Middle frontal gyrus (tissue), 1 donor: Measurements from ENCODE around the gene GINS1.
"Not testable (repeated sequence)": the region's sequence is repeated elsewhere in the genome, so short reads cannot be mapped to it uniquely, and the experiment has no call there.

ENCODE experiments used
- DNase-seq: peaks from one replicate; pipeline ENCODE4 v3.0.0-alpha.2; 2015; ENCODE audit warnings: low spot score; ENCODE audit errors: extremely low spot score

The GINS1 gene

DNA sequence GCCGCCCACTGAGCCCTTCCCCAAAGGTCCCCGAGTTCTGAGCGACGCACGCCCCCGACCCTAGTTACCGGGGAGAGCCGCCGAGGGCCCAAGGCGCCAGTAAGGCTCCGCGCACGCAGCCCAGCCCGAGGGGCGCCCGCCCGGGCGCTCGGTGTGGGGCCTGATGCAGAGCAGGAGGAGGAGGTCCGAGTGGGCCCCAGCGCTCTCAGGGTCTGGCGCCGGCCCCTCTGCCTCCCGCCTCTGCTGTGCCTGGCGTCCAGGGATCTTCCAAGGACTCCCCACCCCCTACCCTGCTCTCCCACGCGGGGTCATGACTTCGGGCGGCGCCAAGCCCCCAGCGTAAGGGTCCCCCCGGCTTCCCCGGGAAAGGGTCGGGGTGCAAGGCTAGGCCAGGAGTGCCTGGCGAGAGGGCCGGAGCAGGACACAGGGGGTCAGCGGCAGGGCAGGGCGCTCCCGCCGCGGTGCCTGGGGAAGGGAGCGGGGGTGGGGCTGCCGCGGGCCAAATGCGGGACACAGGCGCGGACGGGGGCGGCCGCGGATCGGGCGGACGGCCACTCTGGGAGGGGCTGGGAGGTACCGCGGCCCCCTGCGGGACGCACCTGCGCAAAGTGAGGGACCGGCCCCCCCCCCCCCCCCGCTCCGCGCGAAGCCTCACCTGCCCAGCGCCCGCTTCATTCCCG, 17.5 kb upstream of the GINS1 start:
- DNase-seq, result no peak

DNA sequence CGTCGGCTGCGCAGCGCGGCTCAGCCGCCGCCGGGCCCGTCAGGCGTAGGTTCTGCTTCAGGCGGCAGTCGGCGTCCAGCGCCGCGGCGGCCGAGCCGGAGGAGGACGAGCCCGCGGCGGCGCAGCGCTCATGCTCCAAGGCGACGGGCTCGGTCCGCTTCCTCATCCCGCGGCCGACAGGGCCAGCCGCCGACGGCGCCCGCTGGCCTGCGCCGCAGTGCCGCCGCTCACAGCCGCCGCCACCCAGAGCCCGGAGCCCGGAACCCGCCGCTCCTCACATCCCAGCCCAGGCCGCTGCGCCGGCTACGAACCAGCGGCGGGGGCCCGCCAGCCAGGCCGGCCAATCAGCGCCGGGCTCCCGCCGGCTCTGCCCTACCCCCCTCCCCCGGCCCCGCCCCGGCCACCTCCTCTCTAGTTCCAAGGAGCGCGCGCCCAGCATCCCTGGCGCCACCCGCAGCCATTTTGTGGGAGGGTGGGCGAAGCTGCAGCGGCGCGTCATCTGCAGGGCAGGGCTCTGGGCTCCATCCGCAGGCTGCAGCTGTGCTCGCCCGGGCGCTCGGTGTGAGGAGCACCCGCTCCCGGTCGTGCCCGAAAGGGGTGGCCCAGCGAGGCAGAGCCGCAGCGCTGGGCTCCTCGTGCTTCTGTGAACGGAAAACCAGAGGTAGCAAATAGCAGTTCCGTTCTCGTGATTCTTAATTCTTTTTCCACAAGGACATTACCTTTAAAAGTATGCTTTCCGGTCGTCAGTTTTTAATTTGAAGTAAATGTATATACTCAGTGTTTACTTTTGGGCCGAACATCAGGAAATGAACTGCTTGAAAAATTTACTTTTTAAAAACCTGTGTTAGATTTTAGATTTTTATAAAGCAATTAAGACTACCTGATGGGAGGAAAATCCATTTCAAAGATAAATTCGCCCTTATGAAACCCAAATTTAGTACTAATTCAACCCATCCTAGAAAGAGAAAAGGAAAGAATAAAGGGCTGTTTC, 16.6 kb upstream of the GINS1 start, which contains the start of gene ABHD12:
ABHD12 (minus strand) TSS at position 298 of the 991 bp plus-strand sequence; CDS start at position 166, 132 bp downstream.
- peak; percentile 95 for DNase-seq

DNA sequence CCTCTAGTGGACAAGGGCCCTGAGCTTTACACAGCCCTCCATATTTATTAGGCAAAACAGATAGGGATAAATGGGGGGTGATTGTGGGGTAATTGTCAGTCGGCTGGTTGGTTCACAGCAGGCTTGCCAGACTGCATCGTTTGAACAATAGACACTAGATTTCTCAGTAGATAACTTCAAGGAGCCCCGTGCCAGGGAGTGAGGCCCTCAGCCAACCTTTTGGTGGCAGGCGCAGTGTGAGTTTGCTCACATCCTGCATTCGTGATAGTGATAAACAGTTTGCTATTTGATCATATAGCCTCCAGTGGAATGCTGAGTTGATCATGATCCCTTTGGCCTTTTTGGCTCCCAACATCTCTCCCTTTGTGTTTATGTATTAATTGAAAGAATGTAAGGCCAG, 13.2 kb upstream of the GINS1 start:
- no peak for DNase-seq

DNA sequence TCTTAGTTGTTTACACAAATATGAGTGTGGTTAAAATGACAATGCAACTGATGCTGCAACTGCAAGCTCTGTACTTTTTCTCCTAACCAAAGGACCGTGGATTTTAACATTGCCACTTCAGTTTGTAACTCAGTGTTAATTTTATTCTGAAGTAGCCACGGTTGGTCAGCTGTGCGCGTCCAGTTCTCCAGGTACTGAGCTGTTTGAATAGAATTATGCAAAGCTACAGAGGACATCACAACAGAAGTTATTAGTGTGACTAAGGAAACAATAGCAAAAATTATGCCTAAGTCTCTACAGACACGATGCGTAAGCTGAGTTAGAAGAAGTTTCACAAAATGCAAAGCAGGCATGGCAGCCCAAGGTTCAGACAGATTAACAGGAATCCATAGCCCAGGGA, 12.5 kb upstream of the GINS1 start:
- no peak for DNase-seq

DNA sequence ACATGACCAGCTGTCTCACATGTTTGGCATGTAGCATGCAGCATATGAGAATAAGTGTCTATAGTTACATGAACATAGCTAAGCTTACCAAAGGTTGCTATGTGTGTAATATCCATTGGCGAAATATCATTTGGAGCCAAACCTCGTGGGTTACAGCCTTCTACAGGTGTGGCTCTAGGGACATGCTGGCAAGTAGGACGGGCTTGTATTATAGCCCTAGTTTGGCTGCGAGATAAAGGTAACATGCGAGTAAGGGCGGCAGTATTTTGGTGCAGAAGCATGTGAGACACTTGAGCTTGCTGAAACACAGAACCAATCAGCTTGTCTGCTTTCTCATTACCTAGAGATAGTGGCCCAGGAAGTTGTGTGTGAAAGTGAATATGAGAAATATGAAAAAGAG, 10.4 kb upstream of the GINS1 start:
- no peak for DNase-seq

DNA sequence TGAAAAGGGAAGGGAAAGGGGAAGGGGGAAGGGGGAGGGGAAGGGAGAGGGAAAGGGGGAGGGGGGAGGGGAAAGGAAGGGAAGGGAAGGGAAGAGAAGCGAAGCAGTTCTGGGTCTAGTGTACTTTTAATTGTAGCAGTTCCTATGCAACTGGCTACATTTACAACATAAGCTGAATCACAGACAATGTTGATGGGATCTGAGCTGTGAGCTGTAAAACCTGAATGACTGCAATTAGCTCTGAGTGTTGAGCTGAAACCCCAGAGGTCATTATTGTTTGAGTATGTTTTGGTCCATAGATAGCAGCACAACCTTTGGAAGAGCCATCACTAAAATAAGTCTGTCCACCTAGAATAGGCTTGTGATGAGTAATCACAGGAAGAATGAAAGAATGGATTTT, 9.7 kb upstream of the GINS1 start:
- DNase-seq, result no peak

DNA sequence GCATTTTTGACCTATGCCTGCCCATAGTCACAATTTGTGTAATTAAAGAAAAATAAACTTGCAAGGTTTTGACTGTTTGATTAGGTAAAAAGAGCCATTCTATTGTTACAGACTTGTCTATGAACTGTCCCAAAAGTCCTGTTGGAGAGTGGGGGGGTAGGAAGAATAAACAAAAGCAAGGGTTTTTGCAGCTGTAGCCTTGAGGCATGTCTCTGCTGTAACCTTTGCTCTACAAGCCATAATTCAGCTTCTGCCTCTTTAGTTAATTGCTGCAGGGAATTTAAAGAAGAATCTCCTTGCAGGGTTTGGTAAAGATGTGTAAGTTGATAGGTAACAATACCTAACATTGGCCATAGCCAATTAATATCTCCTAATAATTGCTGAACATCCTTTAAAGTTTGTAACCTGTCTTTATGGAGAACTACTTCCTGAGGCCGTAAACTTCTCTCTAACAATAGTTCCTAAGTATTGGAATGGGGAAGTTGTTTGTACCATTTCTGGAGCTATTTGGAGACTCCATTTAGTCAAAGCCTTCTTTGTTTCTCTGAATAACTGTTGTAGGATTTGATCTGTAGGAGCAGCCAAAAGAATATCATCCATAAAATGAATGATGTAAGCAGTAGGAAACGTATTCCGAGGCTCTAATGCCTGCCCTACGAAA, 9.0 kb upstream of the GINS1 start:
- no peak for DNase-seq

DNA sequence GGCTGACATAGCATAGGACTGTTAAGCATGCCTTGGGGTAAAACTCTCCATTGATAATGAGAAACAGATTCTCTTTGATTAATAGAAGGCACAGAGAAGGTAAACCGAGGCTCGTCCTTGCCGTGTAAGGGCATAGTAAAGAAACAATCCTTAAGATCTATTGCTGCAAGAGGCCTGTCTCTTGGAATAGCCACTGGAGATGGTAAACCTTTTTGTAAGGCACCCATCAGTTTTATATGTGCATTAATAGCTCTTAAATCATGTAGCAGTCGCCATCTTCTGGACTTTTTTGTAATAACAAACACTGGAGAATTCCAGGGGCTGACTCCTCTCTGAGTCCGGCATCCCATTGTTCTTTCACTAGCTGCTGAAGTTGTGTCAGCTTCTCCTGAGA, 8.4 kb upstream of the GINS1 start:
- DNase-seq, result peak; percentile 73

DNA sequence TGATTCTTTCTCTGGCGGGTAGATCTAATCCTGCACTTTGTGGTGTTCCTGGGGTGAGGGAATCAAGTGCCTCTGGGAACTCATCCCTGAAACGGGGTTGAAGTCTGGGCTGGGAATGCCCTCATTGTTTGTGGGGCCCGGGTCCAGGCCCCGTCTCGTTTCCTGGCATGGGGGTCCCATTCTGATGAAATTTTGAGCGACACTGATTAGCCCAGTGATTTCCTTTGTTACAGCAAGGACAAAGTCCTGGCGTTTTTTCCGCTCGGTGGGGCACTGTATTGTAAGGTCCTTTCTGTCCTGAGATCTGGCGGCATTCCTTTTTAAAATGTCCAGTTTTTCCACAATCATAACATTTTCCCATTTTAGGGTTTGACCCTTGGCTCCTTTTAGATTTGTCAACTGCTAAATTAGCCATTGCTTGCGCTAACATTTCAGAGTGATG, 7.2 kb upstream of the GINS1 start:
- not testable (repeated sequence) for DNase-seq

DNA sequence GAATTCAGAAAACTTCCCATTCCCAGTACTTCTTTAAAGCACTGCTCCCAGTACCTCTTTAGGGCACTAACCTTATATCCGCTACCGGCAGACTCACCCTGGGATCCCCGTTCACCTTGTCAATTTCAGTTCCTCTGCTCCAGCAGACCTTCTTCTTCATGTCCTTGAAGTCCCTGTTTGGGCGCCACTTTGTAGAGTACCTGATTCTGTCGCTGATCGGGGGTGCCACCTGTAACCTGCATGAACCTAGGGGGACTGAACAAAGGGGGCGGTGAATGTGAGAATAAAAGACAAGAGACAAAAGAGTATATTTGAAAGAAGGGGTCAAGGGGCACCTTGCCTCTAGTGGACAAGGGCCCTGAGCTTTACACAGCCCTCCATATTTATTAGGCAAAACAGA, 4.9 kb upstream of the GINS1 start:
- DNase-seq, result no peak

DNA sequence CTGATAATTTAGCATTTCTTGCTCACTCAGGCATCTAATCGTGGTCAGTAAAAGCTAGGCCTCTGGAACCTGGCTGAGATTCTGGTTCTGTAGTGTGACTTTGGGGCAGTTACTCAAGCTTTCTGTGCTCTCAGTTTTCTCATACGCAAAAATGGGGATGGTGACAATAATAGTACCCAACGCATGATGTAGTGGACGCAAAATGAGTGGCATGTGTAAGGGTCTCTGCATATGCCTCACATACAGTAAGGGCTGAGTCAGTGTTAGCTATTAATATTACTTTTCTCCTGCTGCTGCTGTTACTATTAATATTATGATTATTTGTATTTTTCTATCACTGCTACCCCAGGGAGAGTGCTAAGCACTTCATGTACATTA, 686 bp downstream of the GINS1 start:
- no peak for DNase-seq

DNA sequence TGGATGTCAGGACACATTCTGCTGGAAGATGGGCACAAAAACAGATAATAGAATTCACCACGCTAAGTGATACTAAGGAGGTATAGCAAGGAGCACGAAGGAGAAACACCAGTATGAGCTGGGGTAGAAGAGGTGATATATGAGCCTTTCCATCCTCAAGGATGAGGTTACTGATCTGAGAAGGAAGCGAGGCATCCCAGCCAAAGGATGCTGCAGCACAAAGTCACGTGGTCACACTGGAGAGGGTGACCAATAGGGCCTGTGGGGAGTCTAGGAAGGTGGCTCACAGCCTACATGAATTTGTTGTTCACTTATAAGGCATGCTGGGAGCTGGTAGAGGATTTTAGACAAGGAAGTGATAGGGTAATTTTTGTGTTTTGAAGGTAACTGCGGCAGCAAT, 1.4 kb downstream of the GINS1 start:
- DNase-seq, result no peak

DNA sequence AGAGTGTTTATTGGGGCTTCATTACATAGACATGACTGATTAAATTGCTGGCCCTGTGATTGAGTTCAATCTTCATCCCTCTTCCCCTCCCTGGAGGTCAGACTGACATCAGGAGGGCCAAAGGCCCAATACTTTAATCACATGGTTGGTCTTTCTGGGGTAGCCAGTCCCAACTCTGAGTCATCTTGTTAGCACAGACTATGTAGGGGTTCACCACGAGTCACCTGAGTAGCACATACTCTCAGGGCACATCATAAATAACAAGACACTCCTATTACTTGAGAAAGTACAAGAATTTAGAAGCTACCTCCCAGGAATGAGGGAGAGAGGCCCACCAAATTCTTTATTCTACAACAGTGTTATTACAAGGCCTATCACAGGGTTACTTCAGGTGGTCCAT, 11.3 kb downstream of the GINS1 start:
- DNase-seq, result no peak

DNA sequence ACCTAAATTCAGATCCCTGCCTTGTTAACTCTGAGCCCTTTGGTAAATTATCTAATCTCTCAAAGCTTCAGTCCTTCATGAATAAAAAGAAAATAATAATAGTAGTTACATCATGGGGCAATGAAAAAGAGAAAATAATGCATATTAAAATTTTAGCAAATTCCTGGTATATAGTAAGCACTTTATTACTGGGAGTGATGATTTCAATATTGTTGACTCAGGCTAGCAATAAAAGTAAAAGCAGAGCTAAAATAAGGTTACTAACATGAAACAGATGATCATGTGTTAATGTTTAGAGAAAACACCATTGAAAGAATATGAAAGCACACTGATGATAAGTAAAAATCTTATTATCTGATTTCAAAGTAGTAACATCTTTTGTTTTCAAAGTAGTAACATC, 13.6 kb downstream of the GINS1 start:
- DNase-seq, result no peak

DNA sequence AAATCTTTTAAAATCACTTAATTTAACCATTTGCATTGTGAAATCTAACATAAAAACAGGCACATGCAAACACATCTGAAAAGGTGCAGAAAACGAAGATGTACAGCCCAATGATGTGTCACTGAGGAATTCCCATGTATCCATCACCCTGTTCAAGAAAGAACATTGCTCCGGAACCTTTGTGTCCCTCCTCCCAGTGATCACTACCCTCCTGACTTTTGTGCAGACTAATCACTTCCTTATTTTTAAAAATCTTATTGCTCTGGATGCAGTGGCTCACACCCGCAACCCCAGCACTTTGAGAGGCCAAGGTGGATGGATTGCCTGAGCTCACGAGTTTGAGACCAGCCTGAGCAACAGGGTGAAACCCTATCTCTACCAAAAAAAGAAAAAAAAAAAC, 14.6 kb downstream of the GINS1 start:
- no peak for DNase-seq

DNA sequence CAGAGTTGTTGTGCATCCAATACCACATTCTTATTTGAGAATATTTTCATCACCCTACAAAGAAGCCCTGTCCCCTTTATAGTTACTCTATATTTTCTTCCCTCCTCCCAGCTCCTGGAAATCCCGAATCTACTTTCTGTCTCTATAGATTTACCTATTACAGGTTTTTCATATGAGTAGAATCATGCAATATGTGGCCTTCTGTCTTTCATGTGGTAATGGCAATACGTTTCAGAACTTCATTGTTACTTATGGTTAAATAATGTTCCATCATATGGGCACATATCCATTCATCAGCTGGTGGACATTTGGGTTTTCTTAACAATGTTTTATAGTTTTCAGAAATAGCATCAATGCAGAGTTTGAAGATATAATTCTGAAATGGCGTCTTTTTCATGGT, 17.1 kb downstream of the GINS1 start:
- DNase-seq, result no peak

DNA sequence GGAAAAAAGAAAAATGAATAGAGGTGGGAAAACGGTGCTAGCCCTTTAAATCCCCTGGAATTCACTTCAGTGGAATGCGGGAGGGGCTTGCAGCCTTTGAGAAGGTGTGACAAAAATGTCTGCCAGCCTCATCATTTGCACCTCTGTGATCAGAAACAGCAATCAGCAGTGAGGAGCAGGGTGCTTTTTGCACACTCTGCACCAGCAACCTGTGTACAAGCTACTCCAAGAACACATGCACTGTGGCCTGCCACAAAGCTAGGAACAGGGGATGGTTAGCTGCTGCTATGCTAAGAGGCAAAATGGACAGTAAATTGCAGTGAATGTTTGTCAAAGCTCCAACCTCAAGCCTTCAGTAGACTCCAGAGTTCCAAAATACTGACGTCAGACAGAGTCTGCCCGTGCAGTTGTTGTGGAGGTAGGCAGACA, 29.7 kb downstream of the GINS1 start:
- no peak for DNase-seq

DNA sequence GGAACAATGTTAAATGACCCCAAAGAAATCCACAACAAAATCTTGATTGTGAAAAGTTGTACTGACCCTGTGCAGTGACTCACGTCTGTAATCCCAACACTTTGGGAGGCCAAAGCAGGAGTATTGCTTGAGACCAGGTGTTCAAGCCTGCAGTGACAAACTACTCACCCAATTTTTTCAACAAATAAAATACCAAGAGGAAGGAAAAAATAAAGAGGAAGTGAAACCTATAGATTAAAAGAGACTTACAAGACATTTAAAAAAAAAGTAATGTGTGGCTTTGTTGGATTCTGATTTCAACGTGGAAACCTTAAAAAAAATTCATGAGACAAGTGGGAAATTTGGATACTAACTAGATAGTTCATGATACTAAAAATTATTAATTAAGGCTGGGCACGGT, 31.9 kb downstream of the GINS1 start:
- DNase-seq, result no peak

DNA sequence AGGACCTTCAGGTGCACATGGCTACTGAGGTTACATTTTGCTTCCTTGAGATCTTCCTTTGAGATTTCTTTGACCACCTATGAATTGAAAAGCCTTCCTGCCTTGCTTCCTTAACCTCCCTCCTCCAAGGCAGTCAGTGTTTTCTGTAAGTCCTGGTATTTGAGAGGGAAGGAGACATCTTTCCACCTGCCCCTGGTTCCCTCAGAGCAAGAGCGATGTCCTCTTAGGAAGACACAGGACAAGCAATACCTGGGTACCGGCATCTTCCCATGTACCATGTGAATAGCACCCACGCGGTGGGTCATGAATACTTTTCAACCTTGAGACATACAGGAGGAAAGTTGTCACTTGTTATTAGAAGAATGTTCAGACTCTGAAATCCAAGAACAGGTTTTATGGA, 37.1 kb downstream of the GINS1 start:
- no peak for DNase-seq

DNA sequence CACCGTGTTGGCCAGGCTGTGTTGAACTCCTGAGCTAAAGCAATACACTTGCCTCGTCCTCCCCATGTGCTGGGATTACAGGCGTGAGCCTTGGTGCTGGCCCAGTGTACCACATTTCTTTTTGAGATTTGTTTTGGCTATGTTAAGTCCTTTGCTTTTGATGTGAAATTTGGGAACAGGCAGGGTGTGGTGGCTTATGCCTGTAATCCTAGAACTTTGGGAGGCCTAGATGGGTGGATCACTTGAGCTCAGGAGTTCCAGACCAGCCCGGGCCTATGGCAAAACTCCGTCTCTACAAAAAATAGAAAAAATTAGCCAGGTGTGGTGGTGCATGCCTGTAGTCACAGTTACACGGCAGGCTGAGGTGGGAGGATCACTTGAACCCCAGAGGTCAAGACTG, 40.2 kb downstream of the GINS1 start:
- DNase-seq, result no peak

DNA sequence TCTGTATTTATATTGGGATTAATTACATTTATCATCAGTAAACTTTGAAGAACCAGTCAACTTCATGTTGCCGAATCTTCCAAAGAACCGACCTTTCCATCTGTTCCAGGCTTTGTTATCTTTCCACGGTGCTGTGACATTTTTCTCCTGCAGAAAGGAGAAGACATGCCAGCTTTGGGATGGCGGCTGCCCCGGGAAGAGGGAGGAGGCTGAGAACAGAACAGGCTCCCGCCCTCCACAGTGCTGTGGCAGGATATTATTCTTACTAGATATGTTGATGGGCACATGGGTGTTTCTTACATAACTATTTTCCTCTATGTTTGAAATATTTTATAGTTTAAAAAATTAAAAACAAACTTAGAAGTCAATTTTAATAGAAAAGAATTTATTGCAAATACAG, 44.9 kb downstream of the GINS1 start:
- DNase-seq, result no peak
